ENCODE measurements around the gene RNU6-1. TPM values are rescaled to one million over a fixed set of nuclear protein-coding genes. Genes with fewer than 3 reads are reported as not detected.

The RNU6-1 gene
- total and polyA plus RNA-seq, 2 donors (not counting 1 experiment from before 2014, with no cell fraction given): not detected

DNA sequence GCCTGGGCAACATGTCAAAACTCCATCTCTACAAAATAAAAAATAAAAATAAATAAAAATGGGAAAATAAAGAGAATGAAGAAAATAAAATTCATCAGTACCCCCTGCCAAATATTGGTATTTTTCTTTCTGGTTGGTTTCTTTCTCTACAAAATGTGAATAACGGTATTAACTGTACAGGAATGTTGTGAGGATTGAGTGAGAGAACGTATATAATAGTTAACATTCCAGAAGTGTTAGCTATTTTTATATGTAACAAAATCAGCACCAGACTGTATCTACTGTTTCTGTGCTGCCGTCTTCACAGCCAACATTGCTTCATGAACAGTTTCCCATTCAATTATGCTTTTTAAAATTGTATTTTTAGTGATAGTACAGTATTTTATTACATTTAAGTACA, 25.5 kb upstream of the RNU6-1 start:
- no peak overlapping the region for H3K27ac ChIP-seq (ENCODE audit: insufficient read depth, low read length)
- H3K9ac ChIP-seq (ENCODE audit: insufficient read depth, low read length): no peak overlapping the region
- H3K36me3 ChIP-seq (ENCODE audit: control insufficient read depth, insufficient read depth, low read length): no peaks in the 10 kb centered on the region
- no peak overlapping the region for H3K4me2 ChIP-seq (ENCODE audit: extremely low read depth, insufficient read depth, low read length)
- no peak overlapping the region for H3K4me3 ChIP-seq (replicated peaks in 1 of 4; ENCODE audit: control extremely low read depth in 1 of 4, insufficient read depth in 1 of 4, low read depth in 3 of 4, low read length in 4 of 4)
- H2AFZ ChIP-seq (ENCODE audit: low read length): no peak overlapping the region
- no peaks in the 10 kb centered on the region for H4K20me1 ChIP-seq (ENCODE audit: control insufficient read depth, extremely low read depth, insufficient read depth, low read length)
- H3K9me3 ChIP-seq (ENCODE audit: control insufficient read depth, insufficient read depth, low read depth, low read length): no peaks in the 10 kb centered on the region
- peak in 1 of 2 donors; percentile 41 for DNase-seq (ENCODE audit: low read depth in 2 of 2)
- TF ChIP-seq EZH2 (IDR thresholded peaks at IDR 0.05; ENCODE audit: low read length, missing control alignments): no peak
- no peak for TF ChIP-seq CTCF (conservative IDR thresholded peaks at IDR 0.05 in 1 of 2, IDR thresholded peaks at IDR 0.05 in 1 of 2; ENCODE audit: low read depth in 1 of 2, low read length in 2 of 2)
- no peaks in the 10 kb centered on the region for H3K4me1 ChIP-seq (ENCODE audit: control insufficient read depth, extremely low read depth, insufficient read depth, low read length)
- H3K27me3 ChIP-seq (ENCODE audit: control insufficient read depth, insufficient read depth, low read length): no peaks in the 10 kb centered on the region
- no peaks in the 10 kb centered on the region for H3K79me2 ChIP-seq (ENCODE audit: control insufficient read depth, insufficient read depth, low read length)

DNA sequence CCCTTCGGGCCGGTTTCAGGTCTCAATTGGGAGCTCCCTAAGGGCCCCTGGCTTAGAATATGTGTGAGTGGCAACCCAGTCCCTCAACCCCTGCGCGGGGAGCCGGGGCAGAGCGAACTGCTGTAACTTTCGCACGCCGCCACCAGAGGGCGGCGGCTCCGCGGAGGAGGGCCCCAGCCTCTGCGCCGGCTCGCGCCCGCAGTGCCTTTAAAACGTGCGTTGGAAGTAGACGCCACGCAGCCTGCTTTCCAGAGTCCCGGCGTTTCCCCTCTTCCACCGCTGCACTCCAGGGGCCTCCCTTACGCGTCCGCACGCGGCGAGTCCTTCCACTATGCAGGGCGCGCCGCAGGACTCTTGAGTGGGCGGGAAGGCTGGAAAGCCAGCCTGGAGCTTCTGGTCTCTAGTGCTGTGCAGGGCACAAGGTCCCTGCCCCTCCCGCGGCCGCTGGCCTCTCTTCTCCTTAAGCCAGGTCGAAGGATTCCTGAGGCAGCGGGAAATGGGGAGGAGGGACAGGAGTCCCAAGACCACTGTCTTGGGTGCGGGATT, 23.7 kb upstream of the RNU6-1 start:
- Histone ChIP-seq H2AFZ (ENCODE audit: low read length) (peak overlapping the region; percentile 63), H4K20me1 (ENCODE audit: control insufficient read depth, extremely low read depth, insufficient read depth, low read length) (no peaks in the 10 kb centered on the region), H3K4me1 (ENCODE audit: control insufficient read depth, extremely low read depth, insufficient read depth, low read length) (no peaks in the 10 kb centered on the region), H3K4me2 (ENCODE audit: extremely low read depth, insufficient read depth, low read length) (peak overlapping the region; percentile 82), H3K36me3 (ENCODE audit: control insufficient read depth, insufficient read depth, low read length) (no peaks in the 10 kb centered on the region), H3K27ac (ENCODE audit: insufficient read depth, low read length) (no peak overlapping the region), H3K9me3 (ENCODE audit: control insufficient read depth, insufficient read depth, low read depth, low read length) (no peaks in the 10 kb centered on the region), H3K27me3 (ENCODE audit: control insufficient read depth, insufficient read depth, low read length) (no peaks in the 10 kb centered on the region), H3K79me2 (ENCODE audit: control insufficient read depth, insufficient read depth, low read length) (no peaks in the 10 kb centered on the region), H3K9ac (ENCODE audit: insufficient read depth, low read length) (no peak overlapping the region), H3K4me3 (replicated peaks in 1 of 4; ENCODE audit: control extremely low read depth in 1 of 4, insufficient read depth in 1 of 4, low read depth in 3 of 4, low read length in 4 of 4) (peak overlapping the region; percentile 29 to 56 (median 39))
- TF ChIP-seq EZH2 (IDR thresholded peaks at IDR 0.05; ENCODE audit: low read length, missing control alignments): no peak
- TF ChIP-seq CTCF (conservative IDR thresholded peaks at IDR 0.05 in 1 of 2, IDR thresholded peaks at IDR 0.05 in 1 of 2; ENCODE audit: low read depth in 1 of 2, low read length in 2 of 2): peak; percentile 74 to 76
- DNase-seq (ENCODE audit: low read depth in 2 of 2): peak; percentile 72 to 73

DNA sequence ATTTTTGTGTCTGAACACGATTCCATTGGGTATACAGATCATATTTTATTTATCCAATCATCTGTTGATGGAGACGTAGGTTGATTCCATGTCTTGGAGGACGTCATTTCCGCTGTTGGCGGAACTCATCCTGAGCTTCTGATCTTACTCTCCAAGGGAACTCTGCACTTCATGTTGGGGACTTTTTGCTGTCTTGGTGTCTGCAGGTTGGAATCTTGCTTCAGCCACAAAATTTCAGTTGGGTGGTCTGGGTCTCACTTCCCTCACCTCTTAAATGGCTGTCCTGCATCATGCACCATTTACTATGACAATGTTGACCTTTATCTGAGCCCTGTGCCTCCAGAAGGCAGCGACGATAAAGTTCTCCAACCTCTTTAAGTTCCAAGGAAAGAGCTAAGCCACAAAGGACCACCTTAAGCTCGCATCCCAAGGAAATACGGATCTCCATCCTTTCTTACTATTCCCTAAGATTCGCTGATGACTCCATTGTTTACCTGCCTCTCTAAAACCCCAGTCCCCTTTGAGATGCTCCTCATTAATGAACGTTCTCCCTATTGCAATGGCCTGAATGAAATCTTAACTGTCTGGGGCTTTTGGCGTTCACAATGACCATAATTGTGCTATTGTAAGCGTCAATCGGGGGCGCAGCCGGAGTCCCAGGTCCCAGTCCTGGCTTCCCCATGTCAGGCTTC, 23.1 kb upstream of the RNU6-1 start:
- Histone ChIP-seq H3K9ac (ENCODE audit: insufficient read depth, low read length) (no peak overlapping the region), H3K9me3 (ENCODE audit: control insufficient read depth, insufficient read depth, low read depth, low read length) (no peaks in the 10 kb centered on the region), H4K20me1 (ENCODE audit: control insufficient read depth, extremely low read depth, insufficient read depth, low read length) (no peaks in the 10 kb centered on the region), H3K36me3 (ENCODE audit: control insufficient read depth, insufficient read depth, low read length) (no peaks in the 10 kb centered on the region), H3K4me2 (ENCODE audit: extremely low read depth, insufficient read depth, low read length) (peak overlapping the region; percentile 82), H3K27me3 (ENCODE audit: control insufficient read depth, insufficient read depth, low read length) (no peaks in the 10 kb centered on the region), H3K4me3 (replicated peaks in 1 of 4; ENCODE audit: control extremely low read depth in 1 of 4, insufficient read depth in 1 of 4, low read depth in 3 of 4, low read length in 4 of 4) (peak overlapping the region; percentile 29 to 56 (median 37)), H3K79me2 (ENCODE audit: control insufficient read depth, insufficient read depth, low read length) (no peaks in the 10 kb centered on the region), H2AFZ (ENCODE audit: low read length) (peak overlapping the region; percentile 41), H3K27ac (ENCODE audit: insufficient read depth, low read length) (no peak overlapping the region), H3K4me1 (ENCODE audit: control insufficient read depth, extremely low read depth, insufficient read depth, low read length) (no peaks in the 10 kb centered on the region)
- DNase-seq (ENCODE audit: low read depth in 2 of 2): no peak
- TF ChIP-seq CTCF (conservative IDR thresholded peaks at IDR 0.05 in 1 of 2, IDR thresholded peaks at IDR 0.05 in 1 of 2; ENCODE audit: low read depth in 1 of 2, low read length in 2 of 2): no peak
- no peak for TF ChIP-seq EZH2 (IDR thresholded peaks at IDR 0.05; ENCODE audit: low read length, missing control alignments)

All from fibroblast of lung (primary cell).